Stimulated activated CD8-positive, alpha-beta memory T cell treated with anti-CD3 and anti-CD28 coated beads, Interleukin-15, amount 100 ng/mL, for 24 hours (primary cell): ENCODE results near the gene TMX1.
"Not testable (repeated sequence)": the region's sequence is repeated elsewhere in the genome, so short reads cannot be mapped to it uniquely, and the experiment has no call there.

Experiments
- DNase-seq: peaks from one replicate; pipeline ENCODE4 v3.0.0-alpha.2; 2020; ENCODE audit warnings: low read depth

TMX1 gene

DNA sequence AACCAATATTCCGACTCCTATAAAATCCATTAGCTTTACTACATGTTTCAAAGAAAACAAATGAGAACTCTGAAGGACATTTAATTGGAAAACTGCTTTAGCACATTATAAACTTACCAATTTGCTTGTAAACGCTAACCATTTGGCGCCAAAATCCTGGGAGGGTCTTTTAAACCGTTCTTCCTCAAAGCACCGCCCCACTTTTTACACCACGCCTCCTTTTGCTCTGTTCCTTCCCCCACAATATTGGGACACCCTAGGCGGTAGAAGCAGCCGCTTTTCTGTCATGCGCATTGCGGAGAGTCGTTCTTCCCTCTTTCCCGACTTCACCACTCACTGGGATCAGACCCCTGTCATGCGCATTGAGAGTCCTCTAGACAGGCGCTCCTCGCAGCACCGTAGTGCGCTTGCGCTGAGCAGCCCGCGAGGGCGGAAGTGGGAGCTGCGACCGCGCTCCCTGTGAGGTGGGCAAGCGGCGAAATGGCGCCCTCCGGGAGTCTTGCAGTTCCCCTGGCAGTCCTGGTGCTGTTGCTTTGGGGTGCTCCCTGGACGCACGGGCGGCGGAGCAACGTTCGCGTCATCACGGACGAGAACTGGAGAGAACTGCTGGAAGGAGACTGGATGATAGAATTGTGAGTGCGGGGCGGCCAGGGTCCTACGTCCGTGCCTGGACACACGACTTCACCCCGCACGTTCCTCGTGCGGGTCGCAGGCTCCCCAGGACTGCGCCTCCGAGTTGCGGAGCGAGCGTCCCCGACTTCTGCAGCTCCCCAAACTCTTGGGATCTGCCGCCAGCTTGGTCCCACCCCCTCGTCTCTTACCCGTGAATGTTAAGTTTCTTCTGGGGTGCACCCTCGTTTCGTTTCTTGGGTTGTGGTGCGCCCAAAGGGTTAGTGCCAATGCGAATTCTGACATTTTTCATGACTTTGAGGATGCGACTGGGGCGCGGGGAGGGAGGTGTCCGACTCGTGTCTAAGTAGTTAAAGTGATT lies at the start of gene TMX1:
TSS of gene TMX1 (plus strand) at position 435 of the 991 bp plus-strand sequence. CDS start at position 481, 46 bp downstream.
- DNase-seq, result peak; percentile 83

DNA sequence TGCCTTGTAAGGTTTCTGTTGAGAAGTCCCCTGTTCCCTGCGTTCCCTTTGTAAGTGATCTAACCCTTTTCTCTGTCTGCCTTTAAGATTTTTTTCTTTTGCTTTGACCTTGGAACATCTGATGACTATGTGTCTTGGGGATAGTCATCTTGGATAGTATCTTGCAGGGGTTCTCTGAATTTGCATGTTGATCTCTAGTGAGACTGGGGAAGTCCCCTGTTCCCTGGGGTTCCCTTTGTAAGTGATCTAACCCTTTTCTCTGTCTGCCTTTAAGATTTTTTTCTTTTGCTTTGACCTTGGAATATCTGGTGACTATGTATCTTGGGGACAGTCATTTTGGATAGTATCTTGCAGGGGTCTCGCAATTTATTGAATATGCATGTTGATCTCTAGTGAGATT lies 38.2 kb upstream of the TMX1 start:
- no peak for DNase-seq

- no peak for DNase-seq
Measured at GRCh38 chr14:51202914-51203665, 37.0 kb upstream of the TMX1 start.

GRCh38 chr14:51203881-51204280 lies 36.2 kb upstream of the TMX1 start:
- no peak for DNase-seq

DNA sequence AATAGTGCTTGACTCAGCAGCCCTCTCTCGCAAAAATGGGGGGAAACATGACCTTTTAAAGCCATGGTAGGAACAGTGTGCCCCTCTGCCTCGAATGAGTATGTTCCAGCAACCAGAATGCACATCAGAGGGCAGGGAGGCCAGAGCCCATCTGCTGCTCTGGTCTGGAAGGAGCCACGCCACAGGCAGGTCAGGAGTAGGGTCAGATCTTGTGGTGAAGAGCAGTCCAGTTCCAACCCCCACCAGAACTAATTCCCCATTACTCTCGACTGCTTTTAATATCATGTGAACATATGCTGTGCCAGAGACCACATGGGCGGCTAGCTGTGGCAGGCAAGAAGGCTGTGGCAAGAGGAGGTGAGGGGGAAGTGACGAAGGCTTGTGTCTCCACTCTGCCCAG lies 34.6 kb upstream of the TMX1 start:
- DNase-seq, result no peak

DNA sequence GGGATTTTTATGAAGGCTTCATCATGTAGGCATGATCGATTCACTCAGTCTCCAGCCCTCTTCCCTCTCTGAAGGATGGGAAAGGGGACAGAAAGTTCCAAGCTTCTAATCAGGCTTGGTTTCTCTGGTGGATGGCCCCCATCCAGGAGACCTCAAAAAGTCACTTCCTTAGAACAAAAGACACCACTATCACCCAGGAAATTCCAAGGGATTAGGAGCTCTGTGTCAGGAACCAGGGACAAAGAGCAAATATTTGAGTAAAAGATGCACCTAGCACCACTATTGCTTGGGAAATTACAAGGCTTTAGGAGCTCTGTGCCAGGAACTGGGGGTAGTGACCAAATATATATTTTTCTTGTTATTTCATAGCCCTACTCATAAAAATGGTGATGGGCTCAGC lies 33.6 kb upstream of the TMX1 start:
- no peak for DNase-seq

GRCh38 chr14:51207621-51208020 lies 32.4 kb upstream of the TMX1 start:
- no peak for DNase-seq

DNA sequence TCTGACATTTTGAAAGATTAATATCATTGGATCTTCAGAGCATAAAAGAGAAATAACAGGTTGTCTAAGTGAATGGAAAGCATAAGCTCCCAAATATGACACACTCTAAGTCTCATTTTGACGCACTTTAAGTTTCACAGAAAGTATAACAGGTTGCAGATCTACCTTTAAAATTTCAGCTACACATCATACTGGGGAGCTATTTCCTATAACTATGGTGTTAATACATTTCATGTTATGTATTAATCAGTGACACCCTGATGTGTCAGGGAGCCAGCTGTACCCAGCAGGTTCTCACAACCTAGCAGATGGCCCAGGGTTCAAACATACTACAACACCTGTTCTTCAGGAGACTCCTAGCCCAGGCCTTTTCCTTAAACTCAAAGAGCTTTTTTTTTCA lies 31.1 kb upstream of the TMX1 start:
- DNase-seq, result no peak

GRCh38 chr14:51209457-51209856 lies 30.6 kb upstream of the TMX1 start:
- DNase-seq, result no peak

DNA sequence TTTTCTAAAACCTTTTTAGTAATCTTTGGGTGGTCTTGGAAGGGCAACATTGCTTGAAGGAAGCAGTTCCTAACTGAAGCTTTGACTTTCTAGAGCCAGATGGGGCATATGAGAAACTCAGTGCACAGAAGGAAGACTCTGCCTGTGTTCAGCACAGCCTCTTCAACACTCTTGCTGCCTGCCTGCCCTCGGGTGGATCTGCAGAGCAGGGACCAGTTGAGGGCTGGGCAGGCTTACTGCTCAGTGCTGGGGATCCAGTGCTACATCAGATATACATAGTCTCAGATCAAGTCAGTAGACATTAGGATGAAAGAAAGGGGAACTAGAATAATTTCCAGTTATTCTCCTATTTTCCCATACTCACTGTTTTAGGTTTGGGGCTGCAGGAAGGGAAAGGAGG lies 29.5 kb upstream of the TMX1 start:
- DNase-seq, result no peak

DNA sequence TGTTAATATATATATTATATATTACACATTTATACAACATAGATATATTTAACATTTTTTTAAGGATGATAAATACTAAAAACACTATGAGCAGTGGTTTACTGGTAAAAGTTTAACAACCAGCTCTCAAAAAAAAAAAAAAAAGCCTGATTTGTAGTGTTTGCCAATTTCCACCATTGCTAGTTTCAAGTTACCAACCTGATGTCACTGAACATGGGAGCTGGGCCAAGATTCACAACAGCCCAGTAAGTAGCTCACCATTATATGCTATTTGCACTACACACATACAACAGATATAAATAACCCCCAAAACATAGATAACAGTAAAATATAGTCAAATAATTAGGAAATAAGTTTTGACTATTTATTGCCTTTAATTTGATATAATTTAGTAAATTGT lies 28.9 kb upstream of the TMX1 start:
- no peak for DNase-seq

- DNase-seq, result no peak
Measured at GRCh38 chr14:51216602-51217001, 23.4 kb upstream of the TMX1 start.

- DNase-seq, result no peak
Measured at GRCh38 chr14:51219473-51220448, 20.3 kb upstream of the TMX1 start.

DNA sequence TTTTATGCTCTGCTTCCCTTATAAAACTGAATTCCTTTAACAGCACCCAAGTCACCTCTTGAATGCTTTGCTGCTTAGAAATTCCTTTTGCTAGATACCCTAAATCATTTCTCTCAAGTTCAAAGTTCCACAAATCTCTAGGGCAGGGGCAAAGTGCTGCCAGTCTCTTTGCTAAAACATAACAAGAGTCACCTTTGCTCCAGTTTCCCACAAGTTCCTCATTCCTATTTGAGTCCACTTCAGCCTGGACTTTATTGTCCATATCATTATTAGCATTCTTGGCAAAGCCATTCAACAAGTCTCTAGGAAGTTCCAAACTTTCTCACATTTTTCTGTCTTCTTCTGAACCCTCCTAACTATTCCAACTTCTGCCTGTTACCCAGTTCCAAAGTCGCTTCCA lies 16.6 kb upstream of the TMX1 start:
- DNase-seq, result not testable (repeated sequence)

DNA sequence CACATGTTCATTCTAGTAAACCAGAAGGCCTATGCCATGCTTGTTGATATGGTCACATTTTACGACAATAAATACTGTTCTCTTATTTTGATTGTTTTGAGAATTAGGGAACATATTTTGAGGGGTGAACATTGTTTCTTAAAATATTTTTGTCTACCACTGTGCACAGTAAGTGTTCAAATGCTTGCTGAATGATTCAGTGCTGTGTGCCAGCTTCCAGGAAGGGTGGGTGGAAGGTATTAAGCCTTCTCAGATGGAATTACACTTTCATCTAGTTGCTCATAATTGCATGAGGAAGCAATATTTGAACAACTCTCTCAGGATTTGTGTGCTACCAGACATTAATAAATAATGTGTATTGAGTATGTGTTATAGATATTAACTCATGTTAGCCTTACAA lies 15.5 kb upstream of the TMX1 start:
- DNase-seq, result no peak

- DNase-seq, result no peak
Measured at GRCh38 chr14:51225751-51226150, 14.3 kb upstream of the TMX1 start.

DNA sequence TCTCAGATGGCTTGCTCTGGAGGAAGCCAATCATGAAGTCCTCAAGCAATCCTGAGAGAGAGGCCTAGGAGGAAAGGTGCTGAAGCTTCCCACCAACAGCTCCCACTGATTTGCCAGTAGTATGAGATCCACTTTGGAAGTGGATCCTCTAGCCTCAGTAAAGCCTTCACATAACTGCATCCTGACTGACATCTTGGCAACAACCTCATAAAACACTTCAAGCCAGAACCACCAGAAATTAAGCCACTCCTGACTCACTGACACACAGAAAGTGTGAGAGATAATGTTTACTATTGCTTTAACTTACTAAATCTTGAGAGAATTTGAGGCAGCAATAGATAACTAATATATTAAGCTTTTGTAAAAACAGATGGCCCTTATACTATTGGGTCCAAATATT lies 11.7 kb upstream of the TMX1 start:
- no peak for DNase-seq

DNA sequence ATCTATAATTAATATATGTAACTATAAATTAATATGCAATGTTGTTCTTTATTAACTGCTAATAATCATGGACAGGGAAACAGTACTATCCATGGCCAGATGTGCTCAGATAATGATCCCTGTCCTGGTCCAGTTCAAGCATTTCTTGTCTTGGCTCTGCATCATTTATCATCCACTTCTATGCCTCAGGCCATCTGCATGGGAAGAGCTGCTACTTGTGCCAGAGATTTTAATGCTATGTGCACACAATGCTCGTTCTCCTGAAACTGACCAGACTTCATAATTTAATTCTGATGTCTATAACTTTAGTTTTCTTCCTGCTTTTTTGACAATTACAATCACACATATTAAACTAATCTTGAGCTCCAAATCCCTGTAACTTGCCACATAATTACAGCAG lies 11.2 kb upstream of the TMX1 start:
- no peak for DNase-seq

GRCh38 chr14:51236314-51236713 lies 3.7 kb upstream of the TMX1 start:
- DNase-seq, result no peak

GRCh38 chr14:51240804-51241380 lies 845 bp downstream of the TMX1 start:
- no peak for DNase-seq
